NK-92 (cell line): ENCODE data around the gene UNC13C.

Experiments used
- DNase-seq: peaks from one replicate; lab custom pipeline; 2025; ENCODE audit not compliant: unreplicated experiment; lab: John Stamatoyannopoulos, UW

Gene UNC13C

GRCh38 chr15:54017959-54018358 lies 39.7 kb downstream of the UNC13C start:
- DNase-seq = no peak

GRCh38 chr15:54026258-54026657 lies 48.0 kb downstream of the UNC13C start:
- no peak for DNase-seq

GRCh38 chr15:54026891-54027290 lies 48.6 kb downstream of the UNC13C start:
- no peak for DNase-seq

- no peak for DNase-seq
Observed at GRCh38 chr15:54029081-54029480, 50.8 kb downstream of the UNC13C start.

- DNase-seq = no peak
Observed at GRCh38 chr15:54032066-54032465, 53.8 kb downstream of the UNC13C start.

- DNase-seq = no peak
Observed at GRCh38 chr15:54033356-54033860, 55.2 kb downstream of the UNC13C start.

GRCh38 chr15:54033869-54034458 lies 55.7 kb downstream of the UNC13C start:
- no peak for DNase-seq

GRCh38 chr15:54035616-54036015 lies 57.4 kb downstream of the UNC13C start:
- no peak for DNase-seq

GRCh38 chr15:54045397-54045796 lies 67.2 kb downstream of the UNC13C start:
- DNase-seq = no peak

GRCh38 chr15:54046093-54046492 lies 67.9 kb downstream of the UNC13C start:
- DNase-seq = no peak

GRCh38 chr15:54064365-54064764 lies 86.1 kb downstream of the UNC13C start:
- no peak for DNase-seq

GRCh38 chr15:54066403-54066802 lies 88.2 kb downstream of the UNC13C start:
- DNase-seq = no peak

GRCh38 chr15:54082836-54083492 lies 104.7 kb downstream of the UNC13C start:
- no peak for DNase-seq

- DNase-seq = no peak
Observed at GRCh38 chr15:54083501-54083900, 105.3 kb downstream of the UNC13C start.

- no peak for DNase-seq
Observed at GRCh38 chr15:54083991-54084390, 105.8 kb downstream of the UNC13C start.

GRCh38 chr15:54088837-54089236 lies 110.6 kb downstream of the UNC13C start:
- DNase-seq = no peak

- DNase-seq = no peak
Observed at GRCh38 chr15:54089776-54090175, 111.5 kb downstream of the UNC13C start.

- no peak for DNase-seq
Observed at GRCh38 chr15:54091651-54092050, 113.4 kb downstream of the UNC13C start.

- DNase-seq = no peak
Observed at GRCh38 chr15:54094661-54095060, 116.4 kb downstream of the UNC13C start.

- no peak for DNase-seq
Observed at GRCh38 chr15:54097019-54097418, 118.8 kb downstream of the UNC13C start.

GRCh38 chr15:54099010-54099409 lies 120.8 kb downstream of the UNC13C start:
- no peak for DNase-seq

- DNase-seq = no peak
Observed at GRCh38 chr15:54101664-54102270, 123.5 kb downstream of the UNC13C start.
